Loucy (cell line): ENCODE measurements around the gene CLEC18A.

Experiments used
- H2AFZ ChIP-seq: fragments of 200-600 bp; sonication (generic); 2 replicates; pipeline ENCODE4 v1.6.0; 2016; ENCODE audit warnings: antibody characterized with exemption, mild to moderate bottlenecking, low read length, moderate library complexity
- H3F3A ChIP-seq: fragments of 200-600 bp; 2 replicates; pipeline ENCODE4 v1.6.0; 2016; ENCODE audit warnings: antibody characterized with exemption, low read depth, mild to moderate bottlenecking
- H3K27me3 ChIP-seq: fragments of 200-600 bp; sonication (generic); 2 replicates; pipeline ENCODE4 v1.6.1; 2014; ENCODE audit warnings: low read length, mild to moderate bottlenecking; ENCODE audit not compliant: insufficient read depth, poor library complexity, severe bottlenecking
- H3K36me3 ChIP-seq: fragments of 200-600 bp; sonication (generic); 2 replicates; pipeline ENCODE4 v1.6.1; 2016; ENCODE audit warnings: low read length; ENCODE audit not compliant: insufficient read depth
- H3K4me1 ChIP-seq: fragments of 200-600 bp; sonication (generic); 2 replicates; pipeline ENCODE4 v1.5.1; 2014; ENCODE audit warnings: low read length, mild to moderate bottlenecking; ENCODE audit not compliant: insufficient read depth, poor library complexity, severe bottlenecking
- H3K4me2 ChIP-seq: fragments of 200-600 bp; sonication (generic); 2 replicates; pipeline ENCODE4 v1.6.0; 2014; ENCODE audit warnings: antibody characterized with exemption, low read length, low read depth, mild to moderate bottlenecking; ENCODE audit not compliant: poor library complexity, severe bottlenecking
- H3K4me3 ChIP-seq: fragments of 200-600 bp; sonication (generic); 2 replicates; pipeline ENCODE4 v1.5.1; 2014; ENCODE audit warnings: low read length, mild to moderate bottlenecking, mixed read lengths; ENCODE audit not compliant: poor library complexity, severe bottlenecking
- H3K79me2 ChIP-seq: fragments of 200-600 bp; sonication (generic); 2 replicates; pipeline ENCODE4 v1.6.1; 2014; ENCODE audit warnings: low read length; ENCODE audit not compliant: insufficient read depth
- H3K9ac ChIP-seq: fragments of 200-600 bp; sonication (generic); 2 replicates; pipeline ENCODE4 v1.6.0; 2014; ENCODE audit warnings: mild to moderate bottlenecking, low read depth, low read length, moderate library complexity; ENCODE audit not compliant: poor library complexity, severe bottlenecking
- H3K9me2 ChIP-seq: fragments of 200-600 bp; sonication (generic); replicated peaks from 2 replicates; pipeline ENCODE4 v1.6.1; 2016; ENCODE audit warnings: low read depth, low read length, mixed read lengths
- H3K9me3 ChIP-seq: fragments of 200-600 bp; sonication (generic); 2 replicates; pipeline ENCODE4 v1.6.1; 2014; ENCODE audit warnings: mild to moderate bottlenecking, antibody characterized with exemption, low read length, low read depth; ENCODE audit not compliant: insufficient read depth
- H4K20me1 ChIP-seq: fragments of 200-600 bp; sonication (generic); 2 replicates; pipeline ENCODE4 v1.6.0; 2014; ENCODE audit warnings: antibody characterized with exemption, low read length, mild to moderate bottlenecking; ENCODE audit not compliant: insufficient read depth, poor library complexity, severe bottlenecking
- EZH2phosphoT487 ChIP-seq: fragments of 200-600 bp; IDR thresholded peaks from 2 replicates; pipeline ENCODE4 v1.6.1; 2018; ENCODE audit warnings: antibody characterized with exemption, mild to moderate bottlenecking, moderate library complexity, borderline replicate concordance
- TF ChIP-seq, protein P1 (sequence below): fragments of 200-600 bp; sonication (generic); conservative IDR thresholded peaks from 2 replicates; pipeline ENCODE4 v1.5.1; 2014; ENCODE audit warnings: mild to moderate bottlenecking, antibody characterized with exemption, low read length

The CLEC18A gene

GRCh38 chr16:69934044-69934443, 17.1 kb upstream of the CLEC18A start:
- Histone ChIP-seq H3K9me2 (no peaks in the 10 kb centered on the region), H3K27me3 (no peaks in the 10 kb centered on the region), H3K4me3 (no peak overlapping the region), H3K9ac (no peak overlapping the region), H4K20me1 (no peaks in the 10 kb centered on the region), H2AFZ (no peak overlapping the region), H3K4me1 (peaks cover 3% of the 10 kb centered on the region), H3K79me2 (no peaks in the 10 kb centered on the region), H3F3A (no peaks in the 10 kb centered on the region), H3K4me2 (no peak overlapping the region), H3K9me3 (no peaks in the 10 kb centered on the region), H3K36me3 (peaks cover 9% of the 10 kb centered on the region; the same call in 1 of the 2 replicates)
- TF ChIP-seq, protein P1, sequence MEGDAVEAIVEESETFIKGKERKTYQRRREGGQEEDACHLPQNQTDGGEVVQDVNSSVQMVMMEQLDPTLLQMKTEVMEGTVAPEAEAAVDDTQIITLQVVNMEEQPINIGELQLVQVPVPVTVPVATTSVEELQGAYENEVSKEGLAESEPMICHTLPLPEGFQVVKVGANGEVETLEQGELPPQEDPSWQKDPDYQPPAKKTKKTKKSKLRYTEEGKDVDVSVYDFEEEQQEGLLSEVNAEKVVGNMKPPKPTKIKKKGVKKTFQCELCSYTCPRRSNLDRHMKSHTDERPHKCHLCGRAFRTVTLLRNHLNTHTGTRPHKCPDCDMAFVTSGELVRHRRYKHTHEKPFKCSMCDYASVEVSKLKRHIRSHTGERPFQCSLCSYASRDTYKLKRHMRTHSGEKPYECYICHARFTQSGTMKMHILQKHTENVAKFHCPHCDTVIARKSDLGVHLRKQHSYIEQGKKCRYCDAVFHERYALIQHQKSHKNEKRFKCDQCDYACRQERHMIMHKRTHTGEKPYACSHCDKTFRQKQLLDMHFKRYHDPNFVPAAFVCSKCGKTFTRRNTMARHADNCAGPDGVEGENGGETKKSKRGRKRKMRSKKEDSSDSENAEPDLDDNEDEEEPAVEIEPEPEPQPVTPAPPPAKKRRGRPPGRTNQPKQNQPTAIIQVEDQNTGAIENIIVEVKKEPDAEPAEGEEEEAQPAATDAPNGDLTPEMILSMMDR = no peak
- no peak for TF ChIP-seq EZH2phosphoT487

DNA sequence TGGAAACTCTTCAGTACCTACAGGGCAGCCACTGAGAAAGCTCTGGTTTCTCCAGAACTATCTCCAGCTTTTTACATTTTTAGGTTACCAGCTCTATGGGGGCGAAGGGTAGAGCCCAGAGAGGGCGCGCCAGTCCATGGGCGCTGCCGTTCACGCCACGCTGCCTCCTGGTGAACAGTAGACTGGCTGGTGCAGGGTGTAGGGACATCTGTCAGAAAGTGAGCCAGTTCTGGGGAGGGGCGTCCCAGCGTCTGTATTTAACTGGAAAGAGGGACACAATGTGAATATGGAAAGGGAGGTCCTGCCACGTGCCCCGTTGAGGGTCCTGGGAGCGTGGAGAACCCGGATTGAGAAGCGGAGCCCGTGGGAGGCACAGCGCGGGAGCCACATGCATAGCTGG, 16.4 kb upstream of the CLEC18A start:
- no peak for TF ChIP-seq EZH2phosphoT487
- TF ChIP-seq, protein P1 = no peak
- Histone ChIP-seq H3K9me3 (no peaks in the 10 kb centered on the region), H3K9ac (no peak overlapping the region), H3K36me3 (peaks cover 5% of the 10 kb centered on the region; the same call in 1 of the 2 replicates), H2AFZ (no peak overlapping the region), H3K9me2 (no peaks in the 10 kb centered on the region), H3K4me3 (no peak overlapping the region), H4K20me1 (no peaks in the 10 kb centered on the region), H3K4me2 (no peak overlapping the region), H3F3A (no peaks in the 10 kb centered on the region), H3K79me2 (no peaks in the 10 kb centered on the region), H3K4me1 (peaks cover 3% of the 10 kb centered on the region), H3K27me3 (no peaks in the 10 kb centered on the region)

- no peaks in the 10 kb centered on the region for H3K27me3 ChIP-seq
- H3K9me2 ChIP-seq = no peaks in the 10 kb centered on the region
- H3K79me2 ChIP-seq = no peaks in the 10 kb centered on the region
- H2AFZ ChIP-seq = no peak overlapping the region
- H3K9ac ChIP-seq = no peak overlapping the region
- H3K4me2 ChIP-seq = no peak overlapping the region
- H3K4me1 ChIP-seq = peaks cover 3% of the 10 kb centered on the region
- no peaks in the 10 kb centered on the region for H3F3A ChIP-seq
- no peak overlapping the region for H3K4me3 ChIP-seq
- no peaks in the 10 kb centered on the region for H3K9me3 ChIP-seq
- peaks cover 5% of the 10 kb centered on the region; the same call in 1 of the 2 replicates for H3K36me3 ChIP-seq
- no peaks in the 10 kb centered on the region for H4K20me1 ChIP-seq
- TF ChIP-seq, protein P1 = no peak
- no peak for TF ChIP-seq EZH2phosphoT487
These were observed 15.8 kb upstream of the CLEC18A start for GRCh38 chr16:69935278-69935711.
